Naive thymus-derived CD4-positive, alpha-beta T cell (primary cell): ENCODE data around the gene COPS7A. TPM values are rescaled to one million over a fixed set of nuclear protein-coding genes. Genes with fewer than 3 reads are reported as not detected.
"Not testable (repeated sequence)": the region's sequence is repeated elsewhere in the genome, so short reads cannot be mapped to it uniquely, and the experiment has no call there.

Source experiments
- ATAC-seq: fragments of 150-1000 bp; cut with Tn5 transposase; 2 replicates; pipeline ENCODE4 v1.10.0; 2021; ENCODE audit warnings: mild to moderate bottlenecking, moderate library complexity
- CTCF ChIA-PET: fragments of 350-600 bp; sonication (Branson Sonifier 250); formaldehyde crosslinking; loops from one replicate; lab custom pipeline; 2021; ENCODE audit warnings: antibody characterized with exemption; lab: Charles Lee
- POLR2A ChIA-PET: fragments of 350-600 bp; sonication (Branson Sonifier 250); formaldehyde crosslinking; loops from one replicate; lab custom pipeline; 2021; ENCODE audit warnings: antibody characterized with exemption, inconsistent platforms; lab: Charles Lee
- DNase-seq, 9 donors: peaks; one replicate each; pipeline versions ENCODE4 v3.0.0 to v3.0.0-alpha.2; 2020 to 2022; ENCODE audit warnings: mixed read lengths in 1 of 9
- H3K27ac ChIP-seq: one replicate; pipeline ENCODE4 v1.7.0; 2013; ENCODE audit warnings: mild to moderate bottlenecking, low read depth, low read length, moderate library complexity
- H3K27me3 ChIP-seq, 2 donors: one replicate each; pipeline ENCODE4 v1.7.0; 2013; ENCODE audit warnings: low read length in 2 of 2, mild to moderate bottlenecking in 2 of 2, moderate library complexity in 2 of 2; ENCODE audit not compliant: control insufficient read depth in 2 of 2, insufficient read depth in 2 of 2
- H3K36me3 ChIP-seq, 3 experiments: 1 replicate in 2 of 3; 2 replicates in 1 of 3; pipeline ENCODE4 v1.7.0; 2013; ENCODE audit warnings: low read length in 3 of 3, mild to moderate bottlenecking in 3 of 3, moderate library complexity in 1 of 3; ENCODE audit not compliant: insufficient read depth in 3 of 3, control insufficient read depth in 2 of 3
- H3K4me1 ChIP-seq, 2 donors: one replicate each; pipeline ENCODE4 v1.7.0; 2013; ENCODE audit warnings: low read length in 2 of 2, mild to moderate bottlenecking in 2 of 2, moderate library complexity in 1 of 2; ENCODE audit not compliant: control insufficient read depth in 2 of 2, insufficient read depth in 2 of 2
- H3K4me3 ChIP-seq: 2 replicates; pipeline ENCODE4 v1.7.0; 2013; ENCODE audit warnings: mild to moderate bottlenecking, low read length
- H3K9me3 ChIP-seq, 3 experiments: 1 replicate in 2 of 3; 2 replicates in 1 of 3; pipeline ENCODE4 v1.7.0; 2013; ENCODE audit warnings: low read length in 3 of 3; ENCODE audit not compliant: control insufficient read depth in 2 of 3
- H3K27ac Mint-ChIP-seq, 9 donors: one replicate each; pipeline ENCODE4 v1.8.0; 2020 to 2022; ENCODE audit warnings: mixed read lengths in 9 of 9, mild to moderate bottlenecking in 8 of 9, moderate library complexity in 5 of 9, inconsistent platforms in 2 of 9
- H3K27me3 Mint-ChIP-seq, 5 donors: one replicate each; pipeline ENCODE4 v1.8.0; 2021 to 2022; ENCODE audit warnings: mixed read lengths in 5 of 5, mild to moderate bottlenecking in 1 of 5
- H3K36me3 Mint-ChIP-seq, 5 donors: one replicate each; pipeline ENCODE4 v1.8.0; 2020 to 2022; ENCODE audit warnings: mixed read lengths in 5 of 5, mild to moderate bottlenecking in 3 of 5, inconsistent platforms in 1 of 5
- H3K4me1 Mint-ChIP-seq, 7 donors: one replicate each; pipeline ENCODE4 v1.8.0; 2020 to 2022; ENCODE audit warnings: mixed read lengths in 7 of 7, mild to moderate bottlenecking in 3 of 7, inconsistent platforms in 1 of 7
- H3K4me3 Mint-ChIP-seq, 10 donors: one replicate each; pipeline ENCODE4 v1.8.0; 2020 to 2022; ENCODE audit warnings: mild to moderate bottlenecking in 10 of 10, mixed read lengths in 10 of 10, moderate library complexity in 6 of 10, inconsistent platforms in 2 of 10
- H3K9me3 Mint-ChIP-seq, 11 donors: one replicate each; pipeline ENCODE4 v1.8.0; 2020 to 2022; ENCODE audit warnings: mixed read lengths in 11 of 11, mild to moderate bottlenecking in 4 of 11, inconsistent platforms in 1 of 11, moderate library complexity in 1 of 11
- intact Hi-C, 2 donors: fragments of 100-400 bp; cut with micrococcal nuclease; formaldehyde crosslinking; loops; one replicate each; pipeline ENCODE4 v1.15.1; 2023
- polyA plus RNA-seq, 2 donors: library from polyadenylated mRNA; unstranded; fragments of 300-500 nt; fragmentation: Illumina TruSeq; gene quantifications; one replicate each; pipeline ENCODE4 v1.2.3, GENCODE V29; 2021
- total RNA-seq, 6 experiments: library from RNA in 5 of 6; stranded (reverse) in 5 of 6; gene quantifications; 1 replicate in 5 of 6; 2 replicates in 1 of 6; pipeline ENCODE4 v1.2.3 and lab custom pipeline; 2021 to 2026

Gene COPS7A
- total and polyA plus RNA-seq, 7 experiments from 2014 or later, result 21.9 to 48.0 (median 36.0) TPM

DNA sequence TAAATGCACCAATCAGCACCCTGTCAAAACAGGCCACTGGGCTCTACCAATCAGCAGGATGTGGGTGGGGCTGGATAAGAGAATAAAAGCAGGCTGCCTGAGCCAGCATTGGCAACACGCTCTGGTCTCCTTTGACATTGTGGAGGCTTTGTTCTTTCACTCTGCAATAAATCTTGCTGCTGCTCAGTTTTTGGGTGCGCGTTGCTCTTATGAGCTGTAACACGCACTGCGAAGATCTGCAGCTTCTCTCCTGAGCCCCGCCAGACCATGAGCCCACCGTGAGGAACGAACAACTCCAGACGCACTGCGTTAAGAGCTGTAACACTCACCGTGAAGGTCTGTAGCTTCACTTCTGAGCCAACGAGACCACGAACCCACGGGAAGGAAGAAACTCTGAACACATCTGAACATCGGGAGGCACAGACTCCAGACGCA is 14.9 kb upstream of the COPS7A start:
- H3K4me1 ChIP-seq, result no peaks in the 10 kb centered on the region
- H3K9me3 ChIP-seq, result no peaks in the 10 kb centered on the region
- Mint-ChIP-seq H3K27ac (peak overlapping the region; percentile 14 to 92 (median 84)), H3K36me3 (peaks cover 0 to 4% (median 0%) of the 10 kb centered on the region in 5 donors), H3K27me3 (peaks cover 0 to 21% (median 19%) of the 10 kb centered on the region in 5 donors), H3K4me3 (peak overlapping the region; percentile 48 to 96 (median 81)), H3K4me1 (peaks cover 6 to 10% (median 8%) of the 10 kb centered on the region in 7 donors), H3K9me3 (no peaks in the 10 kb centered on the region)
- CTCF ChIA-PET, result no interaction called here
- DNase-seq (peak in 5 of 9 donors; percentile 25 to 75 (median 47)), ATAC-seq (peak; percentile 61)
- H3K27me3 ChIP-seq, result no peaks in the 10 kb centered on the region
- intact Hi-C loops, result no loop called here
- H3K27ac ChIP-seq, result peak overlapping the region; percentile 31
- no peak overlapping the region for H3K4me3 ChIP-seq
- H3K36me3 ChIP-seq, result no peaks in the 10 kb centered on the region
- POLR2A ChIA-PET, result interaction anchor here (0.9 to 2.3 kb wide), 4 partner anchors 15 to 143 kb away, joined by 3 to 9 read pairs (median 5); partner anchors contain the start of genes COPS7A, USP5 and ZNF384

DNA sequence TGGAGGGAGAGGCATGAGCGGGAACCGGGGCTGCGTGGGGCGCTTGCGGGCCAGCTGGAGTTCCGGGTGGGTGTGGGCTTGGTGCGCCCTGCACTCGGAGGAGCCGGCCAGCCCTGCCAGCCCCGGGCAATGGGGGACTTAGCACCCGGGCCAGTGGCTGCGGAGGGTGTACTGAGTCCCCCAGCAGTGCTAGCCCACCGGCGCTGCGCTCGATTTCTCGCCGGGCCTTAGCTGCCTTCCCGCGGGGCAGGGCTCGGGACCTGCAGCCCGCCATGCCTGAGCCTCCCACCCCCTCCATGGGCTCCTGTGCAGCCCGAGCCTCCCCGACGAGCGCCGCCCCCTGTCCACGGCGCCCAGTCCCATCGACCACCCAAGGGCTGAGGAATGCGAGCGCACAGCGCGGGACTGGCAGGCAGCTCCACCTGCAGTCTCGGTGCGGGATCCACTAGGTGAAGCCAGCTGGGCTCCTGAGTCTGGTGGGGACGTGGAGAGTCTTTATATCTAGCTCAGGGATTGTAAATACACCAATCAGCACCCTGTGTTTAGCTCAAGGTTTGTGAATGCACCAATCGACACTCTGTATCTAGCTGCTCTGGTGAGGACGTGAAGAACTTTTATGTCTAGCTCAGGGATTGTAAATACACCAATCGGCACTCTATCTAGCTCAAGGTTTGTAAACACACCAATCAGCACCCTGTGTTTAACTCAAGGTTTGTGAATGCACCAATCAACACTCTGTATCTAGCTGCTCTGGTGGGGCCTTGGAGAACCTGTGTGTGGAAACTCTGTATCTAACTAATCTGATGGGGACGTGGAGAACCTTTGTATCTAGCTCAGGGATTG is 7.6 kb upstream of the COPS7A start:
- H3K4me3 ChIP-seq, H3K9me3 Mint-ChIP-seq, H3K36me3 ChIP-seq, H3K4me1 ChIP-seq, H3K27ac Mint-ChIP-seq, H3K27me3 ChIP-seq, H3K9me3 ChIP-seq, DNase-seq, H3K36me3 Mint-ChIP-seq, H3K4me1 Mint-ChIP-seq, H3K27ac ChIP-seq, ATAC-seq, H3K27me3 Mint-ChIP-seq, H3K4me3 Mint-ChIP-seq, intact Hi-C loops: not testable (repeated sequence)
- CTCF ChIA-PET, result interaction anchor here (0.6 kb wide), 1 partner anchor 128 kb away, joined by 4 read pairs; no protein-coding TSS in a partner anchor
- POLR2A ChIA-PET, result interaction anchor here (1.0 kb wide), 1 partner anchor 73 kb away, joined by 4 read pairs; the partner anchor contains the start of gene CD4

DNA sequence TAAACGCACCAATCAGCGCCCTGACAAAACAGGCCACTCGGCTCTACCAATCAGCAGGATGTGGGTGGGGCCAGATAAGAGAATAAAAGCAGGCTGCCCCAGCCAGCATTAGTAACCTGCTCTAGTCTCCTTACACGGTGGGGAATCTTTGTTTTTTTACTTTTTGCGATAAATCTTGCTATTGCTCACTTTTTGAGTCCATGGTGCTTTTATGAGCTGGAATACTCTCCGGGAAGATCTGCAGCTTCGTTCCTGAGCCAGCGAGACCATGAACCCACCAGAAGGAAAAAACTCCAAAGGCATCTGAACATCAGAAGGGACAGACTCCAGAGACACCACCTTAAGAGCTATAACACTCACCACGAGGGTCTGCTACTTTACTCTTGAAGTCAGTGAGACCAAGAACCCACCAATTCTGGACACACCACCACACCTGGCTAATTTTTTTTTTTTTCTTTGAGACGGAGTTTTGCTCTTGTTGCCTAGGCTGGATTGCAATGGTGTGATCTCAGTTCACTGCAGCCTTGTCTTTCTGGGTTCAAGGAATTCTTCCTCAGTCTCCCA is 6.9 kb upstream of the COPS7A start:
- no peak for ATAC-seq
- intact Hi-C loops, result no loop called here
- no peaks in the 10 kb centered on the region for H3K36me3 Mint-ChIP-seq
- H3K27me3 Mint-ChIP-seq, result peaks cover 0 to 5% (median 3%) of the 10 kb centered on the region in 5 donors
- H3K4me1 ChIP-seq, result no peaks in the 10 kb centered on the region
- H3K27ac ChIP-seq, result no peak overlapping the region
- CTCF ChIA-PET, result interaction anchor here (0.6 kb wide), 1 partner anchor 127 kb away, joined by 4 read pairs; no protein-coding TSS in a partner anchor
- H3K36me3 ChIP-seq, result no peaks in the 10 kb centered on the region
- H3K27me3 ChIP-seq, result no peaks in the 10 kb centered on the region
- no peak for DNase-seq
- H3K4me3 Mint-ChIP-seq, result no peak overlapping the region
- POLR2A ChIA-PET, result interaction anchor here (0.7 to 1.0 kb wide), 2 partner anchors 72 to 554 kb away, joined by 3 to 4 read pairs; partner anchors contain the start of gene CD4
- no peaks in the 10 kb centered on the region for H3K9me3 Mint-ChIP-seq
- H3K4me1 Mint-ChIP-seq, result peaks cover 0 to 3% (median 0%) of the 10 kb centered on the region in 7 donors
- H3K9me3 ChIP-seq, result no peaks in the 10 kb centered on the region
- H3K4me3 ChIP-seq, result no peak overlapping the region
- H3K27ac Mint-ChIP-seq, result peak overlapping the region in 1 of 9 donors; percentile 12

DNA sequence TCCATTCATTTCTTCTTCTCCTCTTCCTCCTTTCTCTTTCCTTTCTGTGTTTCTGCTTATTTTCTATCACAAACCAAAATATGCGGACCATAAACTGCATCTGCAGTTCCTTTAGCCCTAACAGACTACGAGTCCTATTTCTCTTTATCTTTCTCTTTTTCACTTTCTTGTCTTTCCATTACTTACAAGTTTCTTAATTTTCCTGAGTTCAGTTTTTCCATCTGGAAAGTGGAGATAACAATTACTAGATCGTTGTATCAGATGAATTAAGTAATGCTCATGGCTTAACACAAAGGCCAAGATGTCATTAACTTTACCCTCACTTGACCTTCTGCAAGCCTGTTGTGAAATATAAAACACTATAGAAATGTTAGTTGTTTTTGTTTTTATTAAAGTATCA is 983 bp upstream of the COPS7A start:
- POLR2A ChIA-PET, result interaction anchor here (0.7 to 3.6 kb wide), 17 partner anchors 10 to 278 kb away, joined by 3 to 67 read pairs (median 4); partner anchors contain the start of genes CD27, CDCA3, MLF2 and USP5
- Histone ChIP-seq H3K27me3 (no peaks in the 10 kb centered on the region), H3K4me3 (no peak overlapping the region), H3K36me3 (peaks cover 0 to 5% (median 0%) of the 10 kb centered on the region in 3 experiments), H3K27ac (no peak overlapping the region), H3K4me1 (peaks cover 10 to 11% of the 10 kb centered on the region in 2 donors), H3K9me3 (no peaks in the 10 kb centered on the region)
- Mint-ChIP-seq H3K27me3 (no peaks in the 10 kb centered on the region), H3K9me3 (peaks cover 0 to 3% (median 0%) of the 10 kb centered on the region in 11 donors), H3K36me3 (peaks cover 4 to 8% (median 7%) of the 10 kb centered on the region in 5 donors), H3K4me1 (peaks cover 24 to 33% (median 27%) of the 10 kb centered on the region in 7 donors), H3K27ac (peak overlapping the region in 7 of 9 donors; percentile 21 to 98 (median 90)), H3K4me3 (peak overlapping the region in 2 of 10 donors; percentile 82 to 91)
- DNase-seq, result no peak
- no peak for ATAC-seq
- CTCF ChIA-PET, result interaction anchor here (1.1 to 1.6 kb wide), 2 partner anchors 30 to 112 kb away, joined by 5 to 6 read pairs; partner anchors contain the start of gene MLF2
- intact Hi-C loops, result no loop called here

DNA sequence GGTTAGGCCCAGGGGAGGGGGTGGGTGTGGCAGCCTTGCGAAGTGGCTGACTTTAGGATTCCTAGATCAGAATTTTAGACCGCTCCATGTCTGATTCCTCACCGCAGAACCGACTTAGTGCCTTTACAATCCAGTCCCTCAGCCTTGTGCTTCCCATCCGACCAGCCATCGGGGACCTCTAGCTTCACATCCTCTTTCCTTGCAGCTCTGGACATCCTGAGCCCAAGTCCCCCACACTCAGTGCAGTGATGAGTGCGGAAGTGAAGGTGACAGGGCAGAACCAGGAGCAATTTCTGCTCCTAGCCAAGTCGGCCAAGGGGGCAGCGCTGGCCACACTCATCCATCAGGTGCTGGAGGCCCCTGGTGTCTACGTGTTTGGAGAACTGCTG is 557 bp downstream of the COPS7A start:
- no peaks in the 10 kb centered on the region for H3K27me3 Mint-ChIP-seq
- POLR2A ChIA-PET, result interaction anchor here (0.6 to 3.6 kb wide), 28 partner anchors 8 to 453 kb away, joined by 3 to 67 read pairs (median 4); partner anchors contain the start of genes CD4, CDCA3, ENO2 and MLF2
- H3K4me3 Mint-ChIP-seq, result peak overlapping the region; percentile 80 to 97 (median 92)
- H3K4me1 Mint-ChIP-seq, result peaks cover 24 to 34% (median 27%) of the 10 kb centered on the region in 7 donors
- Histone ChIP-seq H3K27ac (peak overlapping the region; percentile 75), H3K27me3 (no peaks in the 10 kb centered on the region), H3K4me3 (peak overlapping the region; percentile 63), H3K4me1 (peaks cover 10 to 11% of the 10 kb centered on the region in 2 donors), H3K9me3 (no peaks in the 10 kb centered on the region), H3K36me3 (peaks cover 9 to 21% (median 12%) of the 10 kb centered on the region in 3 experiments)
- ATAC-seq, result peak; percentile 13
- CTCF ChIA-PET, result interaction anchor here (0.6 to 3.0 kb wide), 6 partner anchors 25 to 127 kb away, joined by 3 to 11 read pairs (median 4); partner anchors contain the start of genes CDCA3, USP5 and ZNF384
- H3K9me3 Mint-ChIP-seq, result peaks cover 0 to 3% (median 0%) of the 10 kb centered on the region in 11 donors
- peaks cover 4 to 20% (median 8%) of the 10 kb centered on the region in 5 donors for H3K36me3 Mint-ChIP-seq
- intact Hi-C loops, result loop anchor here (1.0 to 2.0 kb wide), 14 partner anchors 21 to 294 kb away; partner anchors contain the start of genes CHD4 (in 2 of the 2), ING4 (in 2 of the 2), MLF2 (in 2 of the 2) and MRPL51 (in 2 of the 2)
- peak in 1 of 9 donors; percentile 39 for DNase-seq
- H3K27ac Mint-ChIP-seq, result peak overlapping the region; percentile 90 to 98 (median 96)
